HEK293T (cell line): ENCODE results near the gene GLG1.
"Not testable (repeated sequence)": the region's sequence is repeated elsewhere in the genome, so short reads cannot be mapped to it uniquely, and the experiment has no call there.

Experiments used
- ARNT ChIP-seq: fragments of 450-650 bp; IDR thresholded peaks from 2 replicates; pipeline ENCODE4 v1.6.1; 2017; ENCODE audit warnings: mild to moderate bottlenecking
- BHLHE40 ChIP-seq: fragments of 450-650 bp; IDR thresholded peaks from 2 replicates; pipeline ENCODE4 v1.6.1; 2016; ENCODE audit warnings: mild to moderate bottlenecking, moderate library complexity, borderline replicate concordance
- ELF4 ChIP-seq: fragments of 450-650 bp; IDR thresholded peaks from 2 replicates; pipeline ENCODE4 v1.6.1; 2017; ENCODE audit warnings: antibody characterized with exemption
- FOXA1 ChIP-seq: fragments of 450-650 bp; IDR thresholded peaks from 2 replicates; pipeline ENCODE4 v1.6.1; 2016; ENCODE audit warnings: mild to moderate bottlenecking
- FOXK2 ChIP-seq: fragments of 450-650 bp; IDR thresholded peaks from 2 replicates; pipeline ENCODE4 v1.6.1; 2016; ENCODE audit warnings: mild to moderate bottlenecking
- FOXM1 ChIP-seq: fragments of 450-650 bp; IDR thresholded peaks from 2 replicates; pipeline ENCODE4 v1.6.1; 2017; ENCODE audit warnings: mild to moderate bottlenecking, borderline replicate concordance
- LEF1 ChIP-seq: fragments of 450-650 bp; IDR thresholded peaks from 2 replicates; pipeline ENCODE4 v1.6.1; 2017; ENCODE audit warnings: mild to moderate bottlenecking, borderline replicate concordance
- NFRKB ChIP-seq: fragments of 450-650 bp; IDR thresholded peaks from 2 replicates; pipeline ENCODE4 v1.6.1; 2016; ENCODE audit warnings: mild to moderate bottlenecking, moderate library complexity
- PKNOX1 ChIP-seq: fragments of 450-650 bp; IDR thresholded peaks from 2 replicates; pipeline ENCODE4 v1.6.1; 2016
- SP1 ChIP-seq: fragments of 450-650 bp; IDR thresholded peaks from 2 replicates; pipeline ENCODE4 v1.6.1; 2017
- SUZ12 ChIP-seq: fragments of 450-650 bp; IDR thresholded peaks from 2 replicates; pipeline ENCODE4 v1.6.1; 2016; ENCODE audit warnings: mild to moderate bottlenecking
- TARDBP ChIP-seq: fragments of 450-650 bp; IDR thresholded peaks from 2 replicates; pipeline ENCODE4 v1.6.1; 2016

DNA sequence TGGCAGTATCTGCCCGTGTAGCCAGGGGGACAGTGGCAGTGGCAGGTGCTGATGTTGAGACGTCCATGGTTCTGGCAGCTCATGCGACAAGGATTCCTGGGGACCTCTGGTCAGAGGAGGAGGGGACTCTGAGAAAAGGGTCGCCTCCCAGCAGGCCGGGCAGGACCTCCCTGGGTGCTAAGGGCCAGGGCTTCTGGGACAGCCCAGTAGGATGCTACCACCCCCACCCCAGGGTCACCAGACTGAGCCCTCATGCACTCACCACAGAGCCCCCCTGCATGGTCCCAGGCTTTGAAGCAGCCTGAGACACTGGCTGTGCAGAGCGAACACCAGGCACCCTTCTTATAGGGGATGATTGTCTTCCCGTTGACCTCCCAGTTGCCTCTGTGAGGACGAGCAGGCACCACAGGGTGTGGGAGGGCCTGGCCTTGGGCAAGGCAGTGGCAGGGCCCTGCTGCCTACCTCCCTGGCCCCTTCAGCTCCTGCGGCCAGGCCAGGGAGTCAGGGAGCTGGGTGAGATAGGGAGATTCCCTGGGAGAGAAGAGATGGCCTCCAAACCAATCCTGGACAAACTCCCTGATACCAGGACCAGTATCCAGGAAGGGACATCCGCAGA is 194.0 kb downstream of the GLG1 start:
- not testable (repeated sequence) for TF ChIP-seq PKNOX1, ELF4, SUZ12, NFRKB, FOXM1, SP1, ARNT, FOXA1, LEF1, FOXK2, BHLHE40, TARDBP
